AG09319 (cell line): ENCODE measurements around the gene WARS2.

Experiments used
- DNase-seq: peaks from one replicate; pipeline ENCODE4 v3.0.0-alpha.2; 2010; ENCODE audit warnings: low read depth; ENCODE audit errors: extremely low read depth
- CTCF ChIP-seq: IDR thresholded peaks from 2 replicates; pipeline ENCODE4 v1.5.1; 2011; ENCODE audit warnings: low read depth, mild to moderate bottlenecking, inconsistent platforms, low read length, moderate library complexity

WARS2 gene

GRCh38 chr1:119115311-119115710 lies 25.1 kb downstream of the WARS2 start:
- no peak for DNase-seq
- no peak for TF ChIP-seq CTCF

GRCh38 chr1:119114786-119115185 lies 25.7 kb downstream of the WARS2 start:
- TF ChIP-seq CTCF: no peak

GRCh38 chr1:119112791-119113190 lies 27.7 kb downstream of the WARS2 start:
- DNase-seq: no peak
- no peak for TF ChIP-seq CTCF

More at GRCh38 chr1:119114786-119115185, 25.7 kb downstream of the WARS2 start:
- DNase-seq: no peak

- DNase-seq: no peak
- no peak for TF ChIP-seq CTCF
These were observed 28.2 kb downstream of the WARS2 start for GRCh38 chr1:119112244-119112643.

- DNase-seq: no peak
- no peak for TF ChIP-seq CTCF
These were observed 31.5 kb downstream of the WARS2 start for GRCh38 chr1:119108988-119109387.

GRCh38 chr1:119103764-119104163 lies 36.7 kb downstream of the WARS2 start:
- no peak for DNase-seq
- TF ChIP-seq CTCF: no peak

GRCh38 chr1:119102051-119102450 lies 38.4 kb downstream of the WARS2 start:
- DNase-seq: no peak
- no peak for TF ChIP-seq CTCF
